Stimulated activated CD8-positive, alpha-beta memory T cell treated with anti-CD3 and anti-CD28 coated beads, Interleukin-7, amount 100 ng/mL, for 48 hours (primary cell): ENCODE results near the gene SRPK2.

Experiments used
- DNase-seq, 2 donors: peaks; one replicate each; pipeline ENCODE4 v3.0.0-alpha.2; 2020; ENCODE audit warnings: low read depth in 1 of 2; ENCODE audit errors: extremely low read depth in 1 of 2

SRPK2 gene

GRCh38 chr7:105151152-105151551 lies 237.6 kb downstream of the SRPK2 start:
- no peak for DNase-seq

GRCh38 chr7:105149827-105150226 lies 238.9 kb downstream of the SRPK2 start:
- no peak for DNase-seq

- DNase-seq, result no peak
Measured at GRCh38 chr7:105141068-105141467, 247.7 kb downstream of the SRPK2 start.

- no peak for DNase-seq
Measured at GRCh38 chr7:105139381-105139780, 249.3 kb downstream of the SRPK2 start.

- no peak for DNase-seq
Measured at GRCh38 chr7:105137898-105138297, 250.8 kb downstream of the SRPK2 start.

GRCh38 chr7:105136221-105136620 lies 252.5 kb downstream of the SRPK2 start:
- DNase-seq, result no peak

GRCh38 chr7:105133986-105134655 lies 254.6 kb downstream of the SRPK2 start:
- DNase-seq, result no peak

- no peak for DNase-seq
Measured at GRCh38 chr7:105133358-105133757, 255.4 kb downstream of the SRPK2 start.

- no peak for DNase-seq
Measured at GRCh38 chr7:105132835-105133234, 255.9 kb downstream of the SRPK2 start.

GRCh38 chr7:105132335-105132734 lies 256.4 kb downstream of the SRPK2 start:
- DNase-seq, result no peak

- no peak for DNase-seq
Measured at GRCh38 chr7:105131890-105132289, 256.8 kb downstream of the SRPK2 start.

GRCh38 chr7:105131033-105131656 lies 257.6 kb downstream of the SRPK2 start:
- DNase-seq, result no peak

GRCh38 chr7:105130580-105130979 lies 258.1 kb downstream of the SRPK2 start:
- no peak for DNase-seq

- DNase-seq, result no peak
Measured at GRCh38 chr7:105130048-105130447, 258.7 kb downstream of the SRPK2 start.

GRCh38 chr7:105127179-105127578 lies 261.5 kb downstream of the SRPK2 start:
- peak in 1 of 2 donors; percentile 19 for DNase-seq

GRCh38 chr7:105126436-105126975 lies 262.2 kb downstream of the SRPK2 start:
- DNase-seq, result no peak

- no peak for DNase-seq
Measured at GRCh38 chr7:105125745-105126144, 263.0 kb downstream of the SRPK2 start.

- DNase-seq, result no peak
Measured at GRCh38 chr7:105122619-105123018, 266.1 kb downstream of the SRPK2 start.

- no peak for DNase-seq
Measured at GRCh38 chr7:105118612-105119600, 269.8 kb downstream of the SRPK2 start.

GRCh38 chr7:105112440-105113418 lies 276.0 kb downstream of the SRPK2 start:
- no peak for DNase-seq
